ENCODE data around the gene MFSD2A. TPM values are rescaled to one million over a fixed set of nuclear protein-coding genes. Genes with fewer than 3 reads are reported as not detected.
"Not testable (repeated sequence)": the region's sequence is repeated elsewhere in the genome, so short reads cannot be mapped to it uniquely, and the experiment has no call there.

The MFSD2A gene
- total RNA-seq, 1 donor from 2014 or later: 0.22 TPM

DNA sequence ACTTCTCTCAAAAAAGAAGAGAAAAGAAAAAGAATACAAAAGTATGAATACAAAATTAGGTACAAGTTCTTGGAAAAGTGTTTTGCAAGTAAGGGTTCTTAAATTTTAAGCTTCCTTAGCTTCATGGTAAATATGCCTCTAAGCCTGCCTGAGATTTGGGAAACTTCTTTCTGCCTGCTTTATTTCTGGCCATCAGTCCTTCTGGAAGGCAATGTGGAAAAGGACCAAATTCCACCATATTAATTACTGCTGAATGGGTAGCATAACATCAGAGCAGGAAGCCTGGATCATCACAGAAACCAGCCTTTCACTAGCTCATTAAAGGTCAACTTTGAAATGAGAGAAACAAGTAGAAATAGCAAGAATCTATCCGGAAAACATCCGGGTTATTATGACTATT is 46.5 kb downstream of the MFSD2A start:
- DNase-seq: no peak
- Histone ChIP-seq H3K27ac (replicated peaks) (no peak overlapping the region), H3K9me3 (replicated peaks) (peaks cover 3% of the 10 kb centered on the region), H3K4me3 (no peak overlapping the region), H3K27me3 (ENCODE audit: low read depth) (no peaks in the 10 kb centered on the region), H3K4me1 (no peaks in the 10 kb centered on the region), H3K36me3 (no peaks in the 10 kb centered on the region)
- TF ChIP-seq, protein P1, sequence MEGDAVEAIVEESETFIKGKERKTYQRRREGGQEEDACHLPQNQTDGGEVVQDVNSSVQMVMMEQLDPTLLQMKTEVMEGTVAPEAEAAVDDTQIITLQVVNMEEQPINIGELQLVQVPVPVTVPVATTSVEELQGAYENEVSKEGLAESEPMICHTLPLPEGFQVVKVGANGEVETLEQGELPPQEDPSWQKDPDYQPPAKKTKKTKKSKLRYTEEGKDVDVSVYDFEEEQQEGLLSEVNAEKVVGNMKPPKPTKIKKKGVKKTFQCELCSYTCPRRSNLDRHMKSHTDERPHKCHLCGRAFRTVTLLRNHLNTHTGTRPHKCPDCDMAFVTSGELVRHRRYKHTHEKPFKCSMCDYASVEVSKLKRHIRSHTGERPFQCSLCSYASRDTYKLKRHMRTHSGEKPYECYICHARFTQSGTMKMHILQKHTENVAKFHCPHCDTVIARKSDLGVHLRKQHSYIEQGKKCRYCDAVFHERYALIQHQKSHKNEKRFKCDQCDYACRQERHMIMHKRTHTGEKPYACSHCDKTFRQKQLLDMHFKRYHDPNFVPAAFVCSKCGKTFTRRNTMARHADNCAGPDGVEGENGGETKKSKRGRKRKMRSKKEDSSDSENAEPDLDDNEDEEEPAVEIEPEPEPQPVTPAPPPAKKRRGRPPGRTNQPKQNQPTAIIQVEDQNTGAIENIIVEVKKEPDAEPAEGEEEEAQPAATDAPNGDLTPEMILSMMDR (IDR thresholded peaks at IDR 0.05; ENCODE audit: borderline replicate concordance): no peak
- intact Hi-C loops (cut with micrococcal nuclease): no loop called here

DNA sequence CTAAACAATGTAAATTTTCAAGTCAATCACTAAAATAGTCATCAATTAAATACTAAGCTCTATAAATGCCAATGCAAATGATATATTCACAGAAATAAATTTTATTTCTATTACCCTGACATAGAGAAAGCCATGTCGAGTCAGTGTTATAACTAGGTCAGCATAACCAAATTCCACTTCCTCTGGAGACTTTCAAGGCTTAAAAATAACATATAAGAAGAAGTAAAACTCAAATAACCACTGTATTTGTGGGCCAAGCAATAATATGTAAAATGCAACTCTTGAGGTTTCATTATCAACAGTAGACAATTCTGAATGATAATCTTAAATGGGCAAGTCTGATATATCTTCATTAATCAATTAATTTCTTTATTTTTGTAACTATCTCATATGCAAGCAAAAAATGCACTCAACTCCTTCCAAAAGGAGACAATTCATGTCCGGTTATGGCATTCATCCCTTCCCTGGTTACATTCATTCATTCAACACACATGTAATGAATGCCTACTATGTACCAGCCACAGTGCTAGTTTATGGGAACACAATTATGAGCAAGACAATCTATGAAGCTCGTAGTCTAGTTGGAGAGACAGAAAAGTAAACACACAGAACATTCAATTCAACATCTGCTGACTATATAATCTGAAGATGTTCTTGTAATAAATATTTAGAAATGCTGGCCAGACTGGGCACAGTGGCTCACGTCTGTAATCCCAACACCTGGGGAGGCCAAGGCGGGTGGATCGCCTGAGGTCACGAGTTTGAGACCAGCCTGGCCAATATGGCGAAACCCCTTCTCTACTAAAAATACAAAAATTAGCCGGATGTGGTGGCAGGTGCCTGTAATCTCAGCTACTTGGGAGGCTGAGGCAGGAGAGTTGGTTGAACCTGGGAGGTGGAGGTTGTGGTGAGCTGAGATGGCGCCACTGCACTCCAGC is 48.5 kb downstream of the MFSD2A start:
- H3K4me1 ChIP-seq: no peaks in the 10 kb centered on the region

DNA sequence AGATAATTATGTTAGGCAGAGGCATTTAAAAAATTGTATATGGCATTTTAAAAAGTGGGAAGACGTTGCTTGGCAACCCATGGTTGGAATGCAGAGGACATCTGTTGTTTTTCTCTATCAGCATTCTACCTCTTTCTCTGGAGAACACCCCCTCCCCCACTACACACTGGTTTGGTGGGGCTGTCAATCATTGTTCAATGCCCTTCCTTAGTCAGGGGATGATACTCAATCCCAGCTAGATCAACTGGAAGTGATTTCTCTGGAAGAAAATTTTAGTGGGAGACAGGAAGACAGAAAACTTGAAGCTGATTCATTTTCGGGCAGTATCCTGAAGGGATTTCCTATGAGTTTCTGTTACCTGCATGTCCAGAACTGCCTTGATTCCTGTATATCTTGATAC is 49.9 kb downstream of the MFSD2A start:
- Histone ChIP-seq H3K27me3 (ENCODE audit: low read depth) (peaks cover 3% of the 10 kb centered on the region), H3K4me3 (no peak overlapping the region), H3K27ac (replicated peaks) (no peak overlapping the region), H3K9me3 (replicated peaks) (peaks cover 3% of the 10 kb centered on the region), H3K36me3 (no peaks in the 10 kb centered on the region), H3K4me1 (no peaks in the 10 kb centered on the region)
- intact Hi-C loops (cut with micrococcal nuclease): no loop called here
- no peak for DNase-seq
- TF ChIP-seq, protein P1 (IDR thresholded peaks at IDR 0.05; ENCODE audit: borderline replicate concordance): no peak

More for the DNA sequence above, 48.5 kb downstream of the MFSD2A start:
- intact Hi-C loops (cut with micrococcal nuclease): no loop called here
- Histone ChIP-seq H3K36me3 (no peaks in the 10 kb centered on the region), H3K27ac (replicated peaks) (no peak overlapping the region), H3K4me3 (no peak overlapping the region), H3K27me3 (ENCODE audit: low read depth) (peaks cover 3% of the 10 kb centered on the region), H3K9me3 (replicated peaks) (peaks cover 3% of the 10 kb centered on the region)
- TF ChIP-seq, protein P1 (IDR thresholded peaks at IDR 0.05; ENCODE audit: borderline replicate concordance): no peak
- DNase-seq: no peak

DNA sequence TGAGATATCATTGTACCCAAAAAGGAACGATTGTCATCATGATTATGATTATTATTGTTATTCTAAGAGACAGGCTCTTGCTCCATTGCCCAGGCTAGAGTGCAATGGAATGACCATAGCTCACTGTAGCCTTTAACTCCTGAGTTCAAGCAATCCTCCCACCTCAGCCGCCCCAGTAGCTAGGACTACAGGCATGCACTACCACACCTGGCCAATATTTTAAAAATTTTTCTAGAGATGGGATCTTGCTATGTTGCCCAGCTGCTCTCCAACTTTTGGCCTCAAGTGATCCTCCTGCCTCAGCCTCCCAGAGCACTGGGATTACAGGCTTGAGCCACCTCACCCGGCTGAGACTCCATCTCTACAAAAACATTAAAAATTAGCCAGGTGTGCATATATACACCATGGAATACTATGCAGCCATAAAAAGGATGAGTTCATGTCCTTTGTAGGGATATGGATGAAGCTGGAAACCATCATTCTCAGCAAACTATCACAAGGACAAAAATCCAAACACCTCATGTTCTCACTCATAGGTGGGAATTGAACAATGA is 52.6 kb downstream of the MFSD2A start:
- H3K27me3 ChIP-seq (ENCODE audit: low read depth); DNase-seq; H3K4me3 ChIP-seq; H3K27ac ChIP-seq (replicated peaks); H3K36me3 ChIP-seq; H3K9me3 ChIP-seq (replicated peaks); intact Hi-C loops (cut with micrococcal nuclease); H3K4me1 ChIP-seq: not testable (repeated sequence)

DNA sequence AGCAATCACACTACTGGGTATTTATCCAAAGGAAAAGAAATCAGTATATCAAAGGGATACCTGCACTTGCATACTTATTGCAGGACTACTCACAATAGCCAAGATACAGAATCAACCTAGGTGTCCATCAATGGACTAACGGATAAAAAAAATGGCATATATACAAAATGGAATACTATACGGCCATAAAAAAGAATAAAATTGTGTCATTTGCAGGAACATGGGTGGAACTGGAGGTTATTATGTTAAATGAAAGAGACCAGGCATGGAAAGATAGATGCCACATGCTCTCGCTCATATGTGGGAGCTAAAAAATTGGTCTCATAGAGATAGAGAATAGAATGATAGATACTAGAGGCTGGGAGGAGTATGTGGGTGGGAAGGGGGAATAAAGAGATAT is 56.3 kb downstream of the MFSD2A start:
- peaks cover 3% of the 10 kb centered on the region for H3K27me3 ChIP-seq (ENCODE audit: low read depth)
- intact Hi-C loops (cut with micrococcal nuclease): no loop called here

More for the DNA sequence above, 56.3 kb downstream of the MFSD2A start:
- no peaks in the 10 kb centered on the region for H3K4me1 ChIP-seq
- no peak overlapping the region for H3K4me3 ChIP-seq
- H3K27ac ChIP-seq (replicated peaks): no peak overlapping the region
- TF ChIP-seq, protein P1 (IDR thresholded peaks at IDR 0.05; ENCODE audit: borderline replicate concordance): no peak
- H3K36me3 ChIP-seq: no peaks in the 10 kb centered on the region
- no peaks in the 10 kb centered on the region for H3K9me3 ChIP-seq (replicated peaks)
- DNase-seq: no peak
